ENCODE data around the gene UNC5B.

UNC5B gene

GRCh38 chr10:71262027-71262426, 49.7 kb downstream of the UNC5B start:
- Histone ChIP-seq H2AFZ (ENCODE audit: low read length) (no peak overlapping the region), H3K36me3 (replicated peaks; ENCODE audit: insufficient read depth, low read length) (no peaks in the 10 kb centered on the region), H3K4me3 (ENCODE audit: low read length) (no peak overlapping the region), H3K9me3 (replicated peaks; ENCODE audit: insufficient read depth, low read length) (no peaks in the 10 kb centered on the region), H3K4me2 (ENCODE audit: low read depth, low read length) (no peak overlapping the region), H3F3A (ENCODE audit: insufficient read depth, low read length) (no peaks in the 10 kb centered on the region), H3K27me3 (replicated peaks; ENCODE audit: insufficient read depth, low read length) (peaks cover 72% of the 10 kb centered on the region), H3K79me2 (ENCODE audit: low read length) (no peaks in the 10 kb centered on the region), H3K9ac (ENCODE audit: low read length) (no peak overlapping the region), H3K27ac (ENCODE audit: low read length) (no peak overlapping the region), H3K4me1 (ENCODE audit: low read length) (no peaks in the 10 kb centered on the region), H4K20me1 (ENCODE audit: insufficient read depth, low read length) (no peaks in the 10 kb centered on the region), H3K9me2 (replicated peaks; ENCODE audit: insufficient read depth, low read length) (no peaks in the 10 kb centered on the region)
- no peak for DNase-seq
- TF ChIP-seq EZH2phosphoT487 (IDR thresholded peaks at IDR 0.05; ENCODE audit: low read length) (no peak), CTCF (IDR thresholded peaks at IDR 0.05; ENCODE audit: low read length) (no peak), EZH2 (optimal IDR thresholded peaks at IDR 0.05; ENCODE audit: low read depth, low read length) (no peak)

- Histone ChIP-seq H3K9ac (ENCODE audit: low read length) (no peak overlapping the region), H3K9me2 (replicated peaks; ENCODE audit: insufficient read depth, low read length) (no peaks in the 10 kb centered on the region), H3K4me1 (ENCODE audit: low read length) (no peaks in the 10 kb centered on the region), H3K36me3 (replicated peaks; ENCODE audit: insufficient read depth, low read length) (no peaks in the 10 kb centered on the region), H3K4me2 (ENCODE audit: low read depth, low read length) (no peak overlapping the region), H3K79me2 (ENCODE audit: low read length) (no peaks in the 10 kb centered on the region), H4K20me1 (ENCODE audit: insufficient read depth, low read length) (no peaks in the 10 kb centered on the region), H2AFZ (ENCODE audit: low read length) (no peak overlapping the region), H3F3A (ENCODE audit: insufficient read depth, low read length) (no peaks in the 10 kb centered on the region), H3K4me3 (ENCODE audit: low read length) (no peak overlapping the region), H3K27me3 (replicated peaks; ENCODE audit: insufficient read depth, low read length) (peaks cover 67% of the 10 kb centered on the region), H3K9me3 (replicated peaks; ENCODE audit: insufficient read depth, low read length) (no peaks in the 10 kb centered on the region), H3K27ac (ENCODE audit: low read length) (no peak overlapping the region)
- no peak for TF ChIP-seq CTCF (IDR thresholded peaks at IDR 0.05; ENCODE audit: low read length)
- no peak for TF ChIP-seq EZH2phosphoT487 (IDR thresholded peaks at IDR 0.05; ENCODE audit: low read length)
- no peak for TF ChIP-seq EZH2 (optimal IDR thresholded peaks at IDR 0.05; ENCODE audit: low read depth, low read length)
- no peak for DNase-seq
Observed at GRCh38 chr10:71262817-71263216, 50.4 kb downstream of the UNC5B start.

GRCh38 chr10:71263376-71263775, 51.0 kb downstream of the UNC5B start:
- no peaks in the 10 kb centered on the region for H4K20me1 ChIP-seq (ENCODE audit: insufficient read depth, low read length)
- H3K27me3 ChIP-seq (replicated peaks; ENCODE audit: insufficient read depth, low read length), result peaks cover 66% of the 10 kb centered on the region
- no peaks in the 10 kb centered on the region for H3K79me2 ChIP-seq (ENCODE audit: low read length)
- H3K9me2 ChIP-seq (replicated peaks; ENCODE audit: insufficient read depth, low read length), result no peaks in the 10 kb centered on the region
- no peak overlapping the region for H3K4me3 ChIP-seq (ENCODE audit: low read length)
- no peak overlapping the region for H2AFZ ChIP-seq (ENCODE audit: low read length)
- no peaks in the 10 kb centered on the region for H3K36me3 ChIP-seq (replicated peaks; ENCODE audit: insufficient read depth, low read length)
- no peak for DNase-seq
- H3K27ac ChIP-seq (ENCODE audit: low read length), result no peak overlapping the region
- H3K4me1 ChIP-seq (ENCODE audit: low read length), result no peaks in the 10 kb centered on the region
- no peaks in the 10 kb centered on the region for H3F3A ChIP-seq (ENCODE audit: insufficient read depth, low read length)
- H3K9ac ChIP-seq (ENCODE audit: low read length), result no peak overlapping the region
- no peak overlapping the region for H3K4me2 ChIP-seq (ENCODE audit: low read depth, low read length)
- H3K9me3 ChIP-seq (replicated peaks; ENCODE audit: insufficient read depth, low read length), result no peaks in the 10 kb centered on the region
- TF ChIP-seq CTCF (IDR thresholded peaks at IDR 0.05; ENCODE audit: low read length) (no peak), EZH2phosphoT487 (IDR thresholded peaks at IDR 0.05; ENCODE audit: low read length) (no peak), EZH2 (optimal IDR thresholded peaks at IDR 0.05; ENCODE audit: low read depth, low read length) (no peak)
